Measurements from ENCODE around the gene PIWIL1.

PIWIL1 gene

DNA sequence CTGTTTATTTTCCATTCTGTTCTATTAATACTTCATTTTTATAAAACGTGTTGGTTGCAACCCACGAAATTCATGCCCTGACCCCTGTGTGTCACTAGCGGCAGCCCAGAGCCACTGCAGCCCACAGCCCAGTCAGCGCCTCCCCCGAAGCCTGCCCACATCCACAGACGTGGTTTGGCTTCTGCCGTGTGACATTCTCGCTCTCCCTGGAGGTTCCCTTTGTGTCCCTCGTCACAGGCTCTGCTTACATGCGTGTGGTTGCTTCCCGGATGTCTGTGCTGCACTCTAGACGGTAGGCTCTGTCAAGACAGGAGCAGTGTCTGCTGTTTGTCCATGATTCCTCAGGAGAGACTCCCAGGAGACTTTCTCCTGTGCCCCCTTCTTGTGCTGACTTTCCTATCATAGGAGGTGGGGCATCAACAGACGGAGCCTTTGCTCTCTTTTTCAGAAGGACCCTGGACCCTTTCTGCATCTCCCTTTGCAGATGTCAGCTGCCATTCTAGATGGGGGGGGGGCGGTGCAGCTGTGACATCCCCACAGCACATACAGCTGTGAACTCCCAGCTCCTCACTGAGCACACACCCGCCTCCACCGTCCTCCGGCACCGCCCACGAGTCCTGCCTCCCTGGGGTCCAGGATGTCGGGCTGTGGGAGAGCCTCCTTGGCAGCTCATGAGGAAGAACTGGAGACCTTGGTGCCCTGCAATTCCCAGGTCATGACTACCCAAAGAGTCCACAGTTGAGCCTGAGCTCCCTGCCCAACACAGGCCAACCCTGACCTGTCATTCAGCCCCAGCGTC is 36.8 kb upstream of the PIWIL1 start:
- FAIRE-seq (no peak), DNase-seq (ENCODE audit: insufficient read length, low spot score) (no peak)
- TF ChIP-seq, protein P1, sequence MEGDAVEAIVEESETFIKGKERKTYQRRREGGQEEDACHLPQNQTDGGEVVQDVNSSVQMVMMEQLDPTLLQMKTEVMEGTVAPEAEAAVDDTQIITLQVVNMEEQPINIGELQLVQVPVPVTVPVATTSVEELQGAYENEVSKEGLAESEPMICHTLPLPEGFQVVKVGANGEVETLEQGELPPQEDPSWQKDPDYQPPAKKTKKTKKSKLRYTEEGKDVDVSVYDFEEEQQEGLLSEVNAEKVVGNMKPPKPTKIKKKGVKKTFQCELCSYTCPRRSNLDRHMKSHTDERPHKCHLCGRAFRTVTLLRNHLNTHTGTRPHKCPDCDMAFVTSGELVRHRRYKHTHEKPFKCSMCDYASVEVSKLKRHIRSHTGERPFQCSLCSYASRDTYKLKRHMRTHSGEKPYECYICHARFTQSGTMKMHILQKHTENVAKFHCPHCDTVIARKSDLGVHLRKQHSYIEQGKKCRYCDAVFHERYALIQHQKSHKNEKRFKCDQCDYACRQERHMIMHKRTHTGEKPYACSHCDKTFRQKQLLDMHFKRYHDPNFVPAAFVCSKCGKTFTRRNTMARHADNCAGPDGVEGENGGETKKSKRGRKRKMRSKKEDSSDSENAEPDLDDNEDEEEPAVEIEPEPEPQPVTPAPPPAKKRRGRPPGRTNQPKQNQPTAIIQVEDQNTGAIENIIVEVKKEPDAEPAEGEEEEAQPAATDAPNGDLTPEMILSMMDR (IDR thresholded peaks at IDR 0.05; ENCODE audit: insufficient read depth, missing control alignments) = no peak

DNA sequence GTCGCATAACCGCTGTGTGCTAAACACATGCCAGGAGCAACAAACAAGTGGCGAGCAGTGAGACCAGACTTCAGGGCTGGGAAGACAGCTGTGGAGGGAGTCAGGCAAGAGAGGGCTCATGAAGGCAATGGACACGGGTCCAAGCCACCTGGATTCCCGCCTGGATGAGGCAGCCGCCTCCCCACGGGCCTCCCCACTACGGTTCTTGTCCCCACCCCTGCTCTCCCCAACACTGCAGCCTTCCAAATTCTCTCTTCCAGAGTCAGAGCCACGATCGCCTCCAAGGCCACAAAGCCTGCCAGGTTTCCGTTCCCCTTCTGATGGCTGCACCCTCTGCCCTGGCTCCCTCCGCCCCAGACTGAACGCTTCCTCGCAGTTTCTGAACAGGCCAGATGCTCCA is 36.1 kb upstream of the PIWIL1 start:
- TF ChIP-seq, protein P1 (IDR thresholded peaks at IDR 0.05; ENCODE audit: insufficient read depth, missing control alignments) = no peak
- no peak for FAIRE-seq
- no peak for DNase-seq (ENCODE audit: insufficient read length, low spot score)

DNA sequence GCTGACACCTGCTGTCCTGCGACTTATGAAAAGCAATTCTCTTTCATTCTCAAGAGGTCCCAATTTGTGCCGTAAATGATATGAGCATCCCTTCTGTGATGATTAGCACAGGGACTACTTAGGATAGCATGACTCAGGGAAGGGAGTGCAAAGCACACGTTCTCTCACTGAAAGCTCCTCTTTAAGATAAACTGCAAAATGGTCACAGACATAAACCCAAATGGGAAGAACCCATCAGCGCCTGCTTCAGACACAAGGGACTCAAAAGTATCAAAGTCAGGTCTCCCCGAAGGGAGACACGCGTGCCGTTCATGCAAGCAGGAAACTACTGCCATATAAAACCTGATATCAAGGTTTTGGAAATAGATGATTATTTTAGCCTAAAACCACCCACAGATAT is 33.9 kb upstream of the PIWIL1 start:
- TF ChIP-seq, protein P1 (IDR thresholded peaks at IDR 0.05; ENCODE audit: insufficient read depth, missing control alignments) = no peak
- DNase-seq (ENCODE audit: insufficient read length, low spot score) = no peak
- FAIRE-seq = no peak

DNA sequence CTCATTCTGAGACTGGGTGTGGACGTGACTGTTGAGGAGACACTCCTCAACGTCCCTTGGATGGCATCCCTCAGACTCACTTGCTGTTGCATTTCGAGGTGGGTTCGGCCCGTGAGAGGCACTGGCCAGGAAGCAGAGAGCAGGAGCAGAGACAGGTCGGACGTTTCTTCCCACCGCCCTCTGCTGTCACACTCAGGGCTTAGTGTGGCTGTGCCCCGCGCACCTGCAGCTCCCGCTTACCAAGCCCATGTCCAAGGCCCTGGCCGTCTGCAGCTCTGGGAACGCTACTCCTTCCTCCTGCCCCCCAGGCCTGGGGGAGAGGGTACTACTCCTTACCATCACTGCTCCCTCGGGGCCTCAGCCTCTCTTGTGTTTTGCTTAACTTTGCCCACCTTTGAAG is 29.8 kb upstream of the PIWIL1 start:
- FAIRE-seq = no peak
- DNase-seq (ENCODE audit: insufficient read length, low spot score) = no peak
- TF ChIP-seq, protein P1 (IDR thresholded peaks at IDR 0.05; ENCODE audit: insufficient read depth, missing control alignments) = no peak

DNA sequence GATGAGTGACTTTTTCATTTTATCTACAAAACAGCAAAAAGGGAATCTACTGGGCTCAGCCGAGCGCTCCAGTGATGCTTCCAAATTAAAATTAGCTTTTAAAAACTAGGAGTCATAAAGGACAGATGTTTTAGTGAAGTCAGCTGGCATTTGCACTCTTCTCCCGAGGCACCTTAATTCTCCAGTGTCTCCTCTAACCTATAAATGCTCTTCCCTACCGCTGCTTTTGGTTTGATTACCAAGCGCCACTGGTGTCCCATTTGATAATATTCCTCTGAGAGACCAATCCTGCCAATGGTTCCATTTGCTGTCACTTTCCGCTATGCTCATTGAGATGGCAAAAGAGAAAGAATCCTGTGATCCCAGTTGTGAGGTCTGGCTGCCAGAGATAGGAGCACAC is 29.3 kb upstream of the PIWIL1 start:
- no peak for FAIRE-seq
- TF ChIP-seq, protein P1 (IDR thresholded peaks at IDR 0.05; ENCODE audit: insufficient read depth, missing control alignments) = no peak
- DNase-seq (ENCODE audit: insufficient read length, low spot score) = no peak

DNA sequence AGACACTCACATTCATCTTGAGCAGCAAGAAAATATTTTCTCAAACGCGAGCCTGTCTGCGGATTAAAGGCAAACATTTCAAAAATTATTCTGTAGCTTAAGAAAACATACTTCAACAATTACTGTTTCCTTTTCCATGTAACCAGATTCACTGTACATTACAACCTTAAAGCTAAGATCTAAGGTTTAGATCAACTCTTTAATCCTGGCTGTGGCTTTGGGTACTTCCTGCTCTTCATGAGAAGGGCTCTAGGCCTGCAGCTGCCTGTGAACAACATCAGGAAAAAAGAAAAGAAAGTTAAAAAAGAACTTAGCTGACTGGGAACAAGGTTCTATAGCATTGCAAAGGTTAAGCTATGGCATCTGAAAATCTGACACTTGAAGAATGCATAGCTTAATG is 21.4 kb upstream of the PIWIL1 start:
- FAIRE-seq = no peak
- DNase-seq (ENCODE audit: insufficient read length, low spot score) = no peak
- TF ChIP-seq, protein P1 (IDR thresholded peaks at IDR 0.05; ENCODE audit: insufficient read depth, missing control alignments) = no peak

DNA sequence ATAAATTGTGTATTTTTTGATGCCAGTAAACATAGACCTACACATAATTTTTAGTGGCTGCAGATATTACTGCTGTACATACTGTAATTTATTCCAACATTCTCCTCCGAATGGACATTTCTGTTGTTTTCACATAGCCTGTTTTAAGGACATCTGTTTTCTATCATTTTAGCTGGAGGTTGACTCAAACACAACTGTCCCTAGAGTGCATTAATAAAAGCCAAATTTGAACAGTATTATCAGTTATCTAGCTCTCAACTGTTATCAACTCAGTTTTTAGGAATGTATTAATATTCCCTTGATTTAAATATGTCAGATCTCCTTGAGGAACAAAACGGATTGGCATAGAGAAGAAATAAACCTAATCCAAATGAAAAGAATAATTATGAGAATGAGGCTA is 17.2 kb upstream of the PIWIL1 start:
- FAIRE-seq = no peak
- TF ChIP-seq, protein P1 (IDR thresholded peaks at IDR 0.05; ENCODE audit: insufficient read depth, missing control alignments) = no peak
- no peak for DNase-seq (ENCODE audit: insufficient read length, low spot score)
